KMS-11 (cell line): ENCODE measurements around the gene BEAN1.

Experiments used
- H2AFZ ChIP-seq: fragments of 200-600 bp; sonication (generic); 2 replicates; pipeline ENCODE4 v1.6.1; 2016; ENCODE audit warnings: antibody characterized with exemption, mixed run types, low read depth
- H3K27ac ChIP-seq: fragments of 200-600 bp; sonication (generic); 2 replicates; pipeline ENCODE4 v1.6.1; 2016; ENCODE audit warnings: mild to moderate bottlenecking, mixed run types
- H3K27me3 ChIP-seq: fragments of 200-600 bp; sonication (generic); 2 replicates; pipeline ENCODE4 v1.6.1; 2017; ENCODE audit warnings: mild to moderate bottlenecking, low read depth, mixed run types, moderate library complexity; ENCODE audit not compliant: insufficient read depth
- H3K36me3 ChIP-seq: fragments of 200-600 bp; sonication (generic); 2 replicates; pipeline ENCODE4 v1.6.1; 2017; ENCODE audit warnings: mild to moderate bottlenecking, mixed run types; ENCODE audit not compliant: insufficient read depth
- H3K4me1 ChIP-seq: fragments of 200-600 bp; sonication (generic); 2 replicates; pipeline ENCODE4 v1.6.1; 2016; ENCODE audit warnings: mild to moderate bottlenecking, low read depth, mixed run types; ENCODE audit not compliant: poor library complexity, severe bottlenecking
- H3K4me2 ChIP-seq: fragments of 200-600 bp; sonication (generic); 2 replicates; pipeline ENCODE4 v1.7.0; 2016; ENCODE audit warnings: mild to moderate bottlenecking, mixed run types
- H3K4me3 ChIP-seq: fragments of 200-600 bp; sonication (generic); IDR thresholded peaks from 2 replicates; pipeline ENCODE4 v1.6.1; 2017; ENCODE audit warnings: low read depth, low read length, mixed read lengths; ENCODE audit not compliant: insufficient read depth
- H3K79me2 ChIP-seq: fragments of 200-600 bp; sonication (generic); 2 replicates; pipeline ENCODE4 v1.6.1; 2016; ENCODE audit warnings: low read depth, mixed run types; ENCODE audit not compliant: insufficient read depth
- H3K9ac ChIP-seq: fragments of 200-600 bp; sonication (generic); 2 replicates; pipeline ENCODE4 v1.6.1; 2016; ENCODE audit warnings: mild to moderate bottlenecking, mixed run types
- H4K20me1 ChIP-seq: fragments of 200-600 bp; sonication (generic); 2 replicates; pipeline ENCODE4 v1.6.1; 2016; ENCODE audit warnings: mild to moderate bottlenecking, mixed run types; ENCODE audit not compliant: insufficient read depth
- CTCF ChIP-seq: fragments of 200-600 bp; sonication (generic); conservative IDR thresholded peaks from 2 replicates; pipeline ENCODE4 v1.6.1; 2017; ENCODE audit warnings: low read depth, mild to moderate bottlenecking, antibody characterized with exemption, low read length, moderate library complexity, mixed read lengths

Gene BEAN1

GRCh38 chr16:66481943-66482390 is 54.9 kb downstream of the BEAN1 start:
- peaks cover 35% of the 10 kb centered on the region for H3K4me1 ChIP-seq

GRCh38 chr16:66483689-66484452 is 56.8 kb downstream of the BEAN1 start:
- Histone ChIP-seq H2AFZ (peak overlapping the region; percentile 66), H3K9ac (peak overlapping the region; percentile 13; the same call in 1 of the 2 replicates), H3K36me3 (no peaks in the 10 kb centered on the region), H3K4me3 (no peak overlapping the region), H4K20me1 (no peaks in the 10 kb centered on the region), H3K27ac (peak overlapping the region; percentile 27; the same call in 1 of the 2 replicates), H3K79me2 (no peaks in the 10 kb centered on the region), H3K4me2 (peak overlapping the region; percentile 74), H3K27me3 (no peaks in the 10 kb centered on the region), H3K4me1 (peaks cover 25% of the 10 kb centered on the region)
- TF ChIP-seq CTCF, result peak; percentile 93

More at GRCh38 chr16:66481943-66482390, 54.9 kb downstream of the BEAN1 start:
- Histone ChIP-seq H3K9ac (no peak overlapping the region), H3K36me3 (no peaks in the 10 kb centered on the region), H3K4me2 (no peak overlapping the region), H3K4me3 (no peak overlapping the region), H3K79me2 (no peaks in the 10 kb centered on the region), H3K27ac (no peak overlapping the region), H2AFZ (no peak overlapping the region), H4K20me1 (no peaks in the 10 kb centered on the region), H3K27me3 (no peaks in the 10 kb centered on the region)
- TF ChIP-seq CTCF, result no peak

- Histone ChIP-seq H3K27me3 (no peaks in the 10 kb centered on the region), H3K9ac (no peak overlapping the region), H3K4me2 (no peak overlapping the region), H4K20me1 (no peaks in the 10 kb centered on the region), H3K27ac (no peak overlapping the region), H3K36me3 (no peaks in the 10 kb centered on the region), H3K4me1 (peaks cover 19% of the 10 kb centered on the region), H2AFZ (no peak overlapping the region), H3K79me2 (no peaks in the 10 kb centered on the region), H3K4me3 (no peak overlapping the region)
- TF ChIP-seq CTCF, result no peak
These were observed 57.5 kb downstream of the BEAN1 start for GRCh38 chr16:66484453-66485213.

GRCh38 chr16:66485376-66485775 is 58.3 kb downstream of the BEAN1 start:
- TF ChIP-seq CTCF, result no peak
- Histone ChIP-seq H3K36me3 (no peaks in the 10 kb centered on the region), H3K79me2 (no peaks in the 10 kb centered on the region), H3K4me3 (no peak overlapping the region), H3K4me1 (peaks cover 19% of the 10 kb centered on the region), H3K27me3 (no peaks in the 10 kb centered on the region), H3K27ac (no peak overlapping the region), H3K9ac (no peak overlapping the region), H2AFZ (no peak overlapping the region), H4K20me1 (no peaks in the 10 kb centered on the region), H3K4me2 (no peak overlapping the region)
